PC-3 (cell line): ENCODE measurements around the gene EPHA1. TPM values are rescaled to one million over a fixed set of nuclear protein-coding genes. Genes with fewer than 3 reads are reported as not detected.

Experiments used
- ATAC-seq: fragments of 200-7000 bp; cut with Tn5 transposase; 2 replicates; pipeline ENCODE4 v1.9.1; 2020; ENCODE audit warnings: mild to moderate bottlenecking, moderate library complexity
- BruUV-seq: library from RNA; stranded (reverse); fragments of 400-500 nt; replicated peaks from 2 replicates; lab custom pipeline; 2021; lab: Mats Ljungman, UMichigan
- CTCF ChIA-PET: fragments of 300-600 bp; sonication (Branson Sonifier 250); formaldehyde crosslinking; loops from one replicate; lab custom pipeline; 2022; ENCODE audit warnings: antibody characterized with exemption; lab: Charles Lee
- POLR2A ChIA-PET: fragments of 300-600 bp; sonication (Branson Sonifier 250); formaldehyde crosslinking; loops from one replicate; lab custom pipeline; 2022; ENCODE audit warnings: antibody characterized with exemption; ENCODE audit not compliant: unreplicated experiment; lab: Charles Lee
- DNase-seq: peaks from one replicate; pipeline ENCODE4 v3.0.0-alpha.2; 2015
- H2AFZ ChIP-seq: fragments of 300-600 bp; sonication (generic); 2 replicates; pipeline ENCODE4 v1.6.0; 2016; ENCODE audit warnings: antibody characterized with exemption, low read length
- H3F3A ChIP-seq: fragments of 300-600 bp; sonication (generic); one replicate; pipeline ENCODE4 v1.6.0; 2017; ENCODE audit warnings: antibody characterized with exemption, low read length, control low read depth, mild to moderate bottlenecking; ENCODE audit not compliant: unreplicated experiment
- H3K27ac ChIP-seq: fragments of 300-600 bp; sonication (generic); 2 replicates; pipeline ENCODE4 v1.5.1; 2016; ENCODE audit warnings: mild to moderate bottlenecking, low read length
- H3K27me3 ChIP-seq: fragments of 300-600 bp; sonication (generic); 2 replicates; pipeline ENCODE4 v1.6.1; 2016; ENCODE audit warnings: low read length, mixed read lengths
- H3K36me3 ChIP-seq: fragments of 300-600 bp; sonication (generic); 2 replicates; pipeline ENCODE4 v1.6.1; 2016; ENCODE audit warnings: low read depth, mixed run types, low read length, mixed read lengths
- H3K4me1 ChIP-seq: fragments of 300-600 bp; sonication (generic); 2 replicates; pipeline ENCODE4 v1.5.1; 2016; ENCODE audit warnings: low read length; ENCODE audit not compliant: insufficient read depth
- H3K4me2 ChIP-seq: fragments of 300-600 bp; sonication (generic); 2 replicates; pipeline ENCODE4 v1.6.0; 2016; ENCODE audit warnings: low read length
- H3K4me3 ChIP-seq: fragments of 300-600 bp; sonication (generic); 2 replicates; pipeline ENCODE4 v1.5.1; 2016; ENCODE audit warnings: mild to moderate bottlenecking, low read length, mixed read lengths
- H3K79me2 ChIP-seq: fragments of 300-600 bp; sonication (generic); 2 replicates; pipeline ENCODE4 v1.6.1; 2017; ENCODE audit warnings: low read length, mixed read lengths
- H3K9ac ChIP-seq: fragments of 300-600 bp; sonication (generic); 2 replicates; pipeline ENCODE4 v1.6.0; 2016; ENCODE audit warnings: mild to moderate bottlenecking, low read length
- H3K9me2 ChIP-seq: fragments of 300-600 bp; sonication (generic); replicated peaks from 2 replicates; pipeline ENCODE4 v1.6.1; 2016; ENCODE audit warnings: mixed run types, low read length, mixed read lengths
- H3K9me3 ChIP-seq: fragments of 300-600 bp; sonication (generic); 2 replicates; pipeline ENCODE4 v1.6.1; 2016; ENCODE audit warnings: low read length, mixed read lengths
- H4K20me1 ChIP-seq: fragments of 300-600 bp; sonication (generic); 2 replicates; pipeline ENCODE4 v1.6.1; 2016; ENCODE audit warnings: low read length, mixed read lengths
- EZH2 ChIP-seq: fragments of 300-600 bp; sonication (generic); IDR thresholded peaks from one replicate; pipeline ENCODE4 v1.6.1; 2017; ENCODE audit warnings: antibody characterized with exemption, mild to moderate bottlenecking, low read length; ENCODE audit not compliant: unreplicated experiment
- EZH2phosphoT487 ChIP-seq: fragments of 300-600 bp; sonication (generic); IDR thresholded peaks from 2 replicates; pipeline ENCODE4 v1.6.1; 2018; ENCODE audit warnings: mild to moderate bottlenecking, antibody characterized with exemption, low read length, borderline replicate concordance
- intact Hi-C: fragments of 100-400 bp; cut with micrococcal nuclease; formaldehyde crosslinking; loops from 2 replicates; pipeline ENCODE4 v1.9.0; 2023
- total RNA-seq: library from RNA; depleted of rRNA; stranded (reverse); fragments of >200 nt; gene quantifications from 2 replicates; pipeline ENCODE4 v1.2.3, GENCODE V29; 2014
- TF ChIP-seq, protein P1 (sequence below): fragments of 300-600 bp; sonication (generic); conservative IDR thresholded peaks from 2 replicates; pipeline ENCODE4 v1.5.1; 2017; ENCODE audit warnings: antibody characterized with exemption, low read depth, mild to moderate bottlenecking, low read length

EPHA1 gene
- total RNA-seq, 1 experiment from 2014 or later, result 46.4 TPM

DNA sequence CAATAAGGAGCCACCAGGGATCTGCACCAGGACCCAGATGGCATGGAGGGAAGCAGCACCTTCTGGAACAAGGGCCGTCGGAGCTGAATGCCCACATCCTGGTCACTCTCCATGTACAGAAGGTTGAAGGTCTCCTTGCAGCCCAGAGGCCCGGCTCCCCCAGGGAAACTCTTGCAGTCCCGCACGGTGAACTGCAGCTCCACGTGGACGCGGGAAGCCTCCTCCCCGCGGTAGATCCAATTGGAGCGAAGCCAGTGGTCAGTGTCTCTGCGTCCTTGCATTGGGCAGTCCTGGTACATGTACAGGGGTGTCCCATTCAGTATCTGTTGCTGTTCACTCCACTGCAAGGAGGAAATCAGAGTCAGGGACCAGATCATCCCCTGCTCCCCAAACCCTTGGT, 7.4 kb downstream of the EPHA1 start:
- no TSS peak for BruUV-seq
- CTCF ChIA-PET, result no interaction called here
- Histone ChIP-seq H3K36me3 (peaks cover 3% of the 10 kb centered on the region), H3K4me1 (no peaks in the 10 kb centered on the region), H3F3A (no peaks in the 10 kb centered on the region), H2AFZ (no peak overlapping the region), H3K27ac (no peak overlapping the region), H3K9ac (no peak overlapping the region), H3K4me2 (no peak overlapping the region), H3K79me2 (peaks cover 3% of the 10 kb centered on the region; the same call in 1 of the 2 replicates), H4K20me1 (no peaks in the 10 kb centered on the region), H3K4me3 (no peak overlapping the region), H3K27me3 (no peaks in the 10 kb centered on the region), H3K9me2 (no peaks in the 10 kb centered on the region), H3K9me3 (no peaks in the 10 kb centered on the region)
- no peak for TF ChIP-seq EZH2
- TF ChIP-seq, protein P1, sequence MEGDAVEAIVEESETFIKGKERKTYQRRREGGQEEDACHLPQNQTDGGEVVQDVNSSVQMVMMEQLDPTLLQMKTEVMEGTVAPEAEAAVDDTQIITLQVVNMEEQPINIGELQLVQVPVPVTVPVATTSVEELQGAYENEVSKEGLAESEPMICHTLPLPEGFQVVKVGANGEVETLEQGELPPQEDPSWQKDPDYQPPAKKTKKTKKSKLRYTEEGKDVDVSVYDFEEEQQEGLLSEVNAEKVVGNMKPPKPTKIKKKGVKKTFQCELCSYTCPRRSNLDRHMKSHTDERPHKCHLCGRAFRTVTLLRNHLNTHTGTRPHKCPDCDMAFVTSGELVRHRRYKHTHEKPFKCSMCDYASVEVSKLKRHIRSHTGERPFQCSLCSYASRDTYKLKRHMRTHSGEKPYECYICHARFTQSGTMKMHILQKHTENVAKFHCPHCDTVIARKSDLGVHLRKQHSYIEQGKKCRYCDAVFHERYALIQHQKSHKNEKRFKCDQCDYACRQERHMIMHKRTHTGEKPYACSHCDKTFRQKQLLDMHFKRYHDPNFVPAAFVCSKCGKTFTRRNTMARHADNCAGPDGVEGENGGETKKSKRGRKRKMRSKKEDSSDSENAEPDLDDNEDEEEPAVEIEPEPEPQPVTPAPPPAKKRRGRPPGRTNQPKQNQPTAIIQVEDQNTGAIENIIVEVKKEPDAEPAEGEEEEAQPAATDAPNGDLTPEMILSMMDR, result no peak
- no peak for TF ChIP-seq EZH2phosphoT487
- intact Hi-C loops, result no loop called here
- DNase-seq (no peak), ATAC-seq (no peak)
- POLR2A ChIA-PET, result no interaction called here

DNA sequence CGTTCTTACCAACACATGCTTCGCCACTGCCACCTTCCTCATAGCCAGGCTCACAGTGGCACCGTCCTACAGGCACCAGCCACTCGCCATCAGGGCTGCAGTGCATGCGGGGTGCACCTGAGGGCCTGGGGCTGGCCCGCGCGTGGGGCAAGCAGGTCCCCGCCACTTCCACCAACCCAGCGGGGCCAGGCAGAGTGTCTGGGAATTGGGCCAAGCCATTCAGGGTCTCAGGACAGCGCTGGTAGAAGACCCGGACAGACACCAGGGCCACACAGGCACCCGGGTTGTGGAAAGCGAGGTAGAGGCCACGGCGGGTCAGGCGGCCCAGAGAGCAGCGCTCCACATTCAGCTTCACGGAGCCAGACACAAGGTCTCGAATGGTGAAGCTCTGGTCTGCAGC, 9.0 kb downstream of the EPHA1 start:
- TF ChIP-seq EZH2phosphoT487 (no peak), EZH2 (no peak)
- TF ChIP-seq, protein P1, result no peak
- ChIA-PET POLR2A (no interaction called here), CTCF (interaction anchor here (0.5 kb wide), 1 partner anchor 30 kb away, joined by 4 read pairs; no protein-coding TSS in a partner anchor)
- H3K9me3 ChIP-seq, result no peaks in the 10 kb centered on the region
- H3K27me3 ChIP-seq, result no peaks in the 10 kb centered on the region
- no peaks in the 10 kb centered on the region for H3F3A ChIP-seq
- DNase-seq (no peak), ATAC-seq (no peak)
- intact Hi-C loops, result no loop called here
- H3K36me3 ChIP-seq, result peaks cover 2% of the 10 kb centered on the region
- H3K4me1 ChIP-seq, result no peaks in the 10 kb centered on the region
- no peak overlapping the region for H3K27ac ChIP-seq
- H2AFZ ChIP-seq, result no peak overlapping the region
- H3K9ac ChIP-seq, result no peak overlapping the region
- no peaks in the 10 kb centered on the region for H3K79me2 ChIP-seq
- H4K20me1 ChIP-seq, result no peaks in the 10 kb centered on the region
- H3K9me2 ChIP-seq, result no peaks in the 10 kb centered on the region
- no TSS peak for BruUV-seq
- H3K4me2 ChIP-seq, result no peak overlapping the region
- no peak overlapping the region for H3K4me3 ChIP-seq

DNA sequence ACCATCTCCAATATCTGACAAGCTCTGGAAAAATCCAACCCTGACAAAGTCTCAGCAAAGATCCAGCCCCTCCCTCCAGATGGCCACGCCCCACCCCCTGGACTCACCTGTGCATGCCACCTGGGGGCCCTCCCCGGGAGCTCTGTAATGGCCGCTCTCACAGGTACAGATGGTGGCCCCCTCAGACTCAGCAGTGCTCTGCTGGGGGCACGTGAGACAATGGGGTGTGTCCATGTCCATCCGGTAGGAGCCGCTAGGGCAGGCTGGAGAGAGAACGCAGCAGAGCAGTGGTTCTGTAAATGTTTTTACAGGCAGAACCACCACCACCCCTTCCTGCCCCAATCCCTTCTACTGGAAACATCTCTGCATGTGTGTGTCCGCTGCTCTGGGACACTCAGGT, 9.5 kb downstream of the EPHA1 start:
- no peak overlapping the region for H3K27ac ChIP-seq
- no peak overlapping the region for H3K4me3 ChIP-seq
- POLR2A ChIA-PET, result no interaction called here
- H3K79me2 ChIP-seq, result no peaks in the 10 kb centered on the region
- no peaks in the 10 kb centered on the region for H3F3A ChIP-seq
- H4K20me1 ChIP-seq, result no peaks in the 10 kb centered on the region
- H3K9me2 ChIP-seq, result no peaks in the 10 kb centered on the region
- no peak overlapping the region for H3K9ac ChIP-seq
- intact Hi-C loops, result no loop called here
- ATAC-seq (no peak), DNase-seq (no peak)
- no peaks in the 10 kb centered on the region; the same call in 1 of the 2 replicates for H3K36me3 ChIP-seq
- CTCF ChIA-PET, result interaction anchor here (0.5 kb wide), 1 partner anchor 29 kb away, joined by 4 read pairs; no protein-coding TSS in a partner anchor
- no TSS peak for BruUV-seq
- H3K4me1 ChIP-seq, result no peaks in the 10 kb centered on the region
- no peak overlapping the region for H3K4me2 ChIP-seq
- no peak overlapping the region for H2AFZ ChIP-seq
- TF ChIP-seq, protein P1, result no peak
- TF ChIP-seq EZH2phosphoT487 (no peak), EZH2 (no peak)
- H3K9me3 ChIP-seq, result no peaks in the 10 kb centered on the region
- no peaks in the 10 kb centered on the region for H3K27me3 ChIP-seq
